GM19455 (cell line): ENCODE results near the gene SCGN.

Experiments
- ATAC-seq: cut with Tn5 transposase; IDR thresholded peaks from one replicate; pipeline ENCODE4 v1.9.1; 2021; ENCODE audit not compliant: unreplicated experiment

SCGN gene

DNA sequence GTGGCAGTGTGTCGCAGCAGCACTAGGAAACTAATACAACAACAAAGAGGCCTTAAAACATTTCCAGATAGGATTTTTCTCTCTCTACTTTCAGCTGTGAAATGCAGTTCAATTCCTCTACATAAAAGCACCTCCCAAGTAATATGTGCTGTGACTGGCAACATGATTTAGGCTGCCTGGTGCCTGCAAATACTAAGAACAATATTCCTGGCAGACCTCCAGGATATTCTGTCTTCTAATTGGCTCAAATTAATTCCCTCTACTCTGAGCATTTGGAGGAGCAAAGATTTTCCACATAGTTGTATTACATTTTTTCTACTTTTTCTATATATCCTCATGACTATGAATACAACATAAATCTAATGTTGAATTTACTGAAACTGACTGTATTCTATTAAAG is 33.2 kb downstream of the SCGN start:
- ATAC-seq = no peak

DNA sequence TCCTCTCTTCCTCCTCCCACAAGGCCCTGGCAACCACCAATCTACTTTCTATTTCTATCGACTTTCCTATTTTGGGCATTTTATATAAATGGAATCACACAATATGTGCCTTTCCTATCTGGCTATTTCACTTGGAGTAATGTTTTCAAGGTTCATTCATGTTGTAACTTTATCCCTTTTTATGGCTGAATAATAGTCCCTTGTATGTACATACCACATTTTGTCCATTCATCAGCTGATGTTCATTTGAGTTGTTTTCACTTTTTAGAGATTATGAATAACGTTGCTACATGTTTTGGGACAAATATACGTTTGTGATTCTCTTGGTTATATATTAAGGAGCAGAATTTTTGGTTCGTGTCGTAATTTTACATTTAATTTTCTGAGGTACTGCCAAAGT is 33.9 kb downstream of the SCGN start:
- no peak for ATAC-seq

DNA sequence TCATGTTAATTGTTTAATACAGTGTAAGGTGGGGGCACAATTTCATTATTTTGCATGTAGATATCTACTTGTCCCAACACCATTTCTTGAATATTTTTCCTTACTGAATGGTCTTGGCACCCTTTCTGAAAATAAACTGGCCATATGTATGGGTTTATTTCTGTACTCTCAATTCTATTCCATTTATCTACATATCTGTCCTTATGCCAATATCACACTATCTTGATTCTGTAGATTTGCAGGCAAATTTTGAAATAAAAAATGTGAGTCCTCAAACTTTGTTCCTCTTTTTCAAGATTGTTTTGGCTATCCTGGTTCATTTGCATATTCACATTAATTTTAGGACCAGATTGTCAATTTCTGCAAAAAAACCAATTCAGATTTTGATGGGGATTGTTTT is 34.8 kb downstream of the SCGN start:
- no peak for ATAC-seq

DNA sequence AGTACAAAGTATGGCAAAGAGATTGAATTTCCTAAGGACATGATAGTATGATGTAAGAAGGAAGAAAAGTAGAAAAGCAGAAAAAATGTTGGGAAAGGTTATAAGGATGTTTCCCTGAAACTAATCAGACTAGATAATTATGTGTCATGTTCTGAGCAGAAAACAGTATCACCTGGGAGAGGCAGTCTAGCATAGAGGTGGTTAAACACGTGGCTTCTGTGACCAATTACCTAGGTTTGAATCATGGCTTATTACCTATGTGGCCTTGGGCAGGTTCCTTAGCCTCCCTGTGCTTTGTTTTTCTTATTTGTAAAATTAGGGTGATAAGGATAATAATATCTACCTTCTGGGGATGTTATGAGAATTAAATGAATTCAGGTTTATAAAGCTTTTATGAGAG is 38.0 kb downstream of the SCGN start:
- ATAC-seq = no peak

DNA sequence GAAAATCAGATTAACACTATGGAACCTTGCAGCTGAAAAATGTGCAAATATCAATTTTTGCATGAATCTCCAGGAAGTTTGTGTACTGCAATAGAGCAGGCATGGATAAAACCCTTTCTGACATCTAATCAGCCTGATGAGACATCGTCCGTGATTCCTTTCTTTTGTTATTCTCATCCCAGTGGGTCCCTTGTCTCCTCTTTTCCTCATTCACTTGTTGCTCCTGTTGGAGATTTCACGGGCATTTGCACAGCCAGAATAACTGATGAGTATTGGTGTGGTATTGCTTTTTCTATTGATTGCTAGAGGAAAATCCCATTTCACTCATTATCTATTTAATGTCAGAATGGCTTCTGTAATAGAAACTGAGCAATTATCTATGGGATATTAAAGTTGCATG is 39.9 kb downstream of the SCGN start:
- ATAC-seq = no peak

DNA sequence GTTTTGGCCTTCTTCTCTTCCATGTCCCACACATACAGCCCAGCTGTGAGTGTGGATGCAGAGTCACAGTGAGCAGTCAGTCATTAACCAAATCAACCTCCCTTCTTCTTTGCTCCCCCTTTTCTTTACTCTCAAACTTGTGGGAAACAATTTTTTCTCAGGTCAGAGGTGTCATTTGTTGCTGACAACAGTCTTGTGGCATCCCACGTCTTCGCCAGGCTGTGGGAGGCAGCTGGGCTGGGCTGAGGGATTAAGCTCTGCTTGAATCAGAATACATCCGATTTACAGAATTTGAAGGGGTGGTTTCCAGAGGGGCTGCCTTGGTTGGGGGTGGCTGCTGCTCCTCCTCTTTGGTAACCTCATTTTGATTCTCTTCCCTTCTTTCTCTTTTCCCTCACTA is 40.5 kb downstream of the SCGN start:
- no peak for ATAC-seq

DNA sequence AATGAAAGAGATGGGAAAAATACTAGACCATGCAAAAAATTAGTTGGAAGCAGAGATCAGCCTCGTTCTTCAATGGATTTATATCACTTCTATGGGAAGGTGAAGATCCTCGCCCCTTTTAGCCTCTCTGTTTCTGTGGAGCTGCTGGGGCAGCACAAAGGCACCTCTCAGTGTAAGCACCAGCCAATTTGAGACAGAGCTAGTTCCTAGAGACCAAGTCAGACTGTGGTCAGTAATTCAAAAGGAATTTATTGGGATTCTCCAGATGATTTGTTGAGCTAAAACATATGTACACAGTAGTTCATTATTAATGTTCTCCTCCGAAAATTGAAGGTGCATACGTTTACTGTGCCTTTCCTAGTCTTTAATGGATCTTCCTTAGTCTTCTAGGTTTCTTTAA is 42.4 kb downstream of the SCGN start:
- no peak for ATAC-seq

DNA sequence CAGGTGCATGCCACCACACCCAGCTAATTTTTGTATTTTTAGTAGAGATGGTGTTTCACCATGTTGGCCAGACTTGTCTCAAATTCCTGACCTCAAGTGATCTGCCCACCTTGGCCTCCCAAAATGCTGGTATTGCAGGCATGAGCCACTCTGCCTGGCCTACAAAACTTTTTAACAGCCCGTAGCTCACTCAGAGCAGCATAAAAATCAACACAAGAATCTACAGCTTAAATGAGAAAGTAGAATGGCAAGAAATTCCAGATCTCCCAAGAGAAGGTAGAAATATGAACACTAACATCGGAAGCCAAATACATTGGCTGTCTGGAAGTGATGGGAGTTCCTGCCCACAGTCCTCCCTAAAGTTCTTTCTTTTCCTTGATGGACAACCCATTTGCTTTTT is 43.7 kb downstream of the SCGN start:
- ATAC-seq = no peak

DNA sequence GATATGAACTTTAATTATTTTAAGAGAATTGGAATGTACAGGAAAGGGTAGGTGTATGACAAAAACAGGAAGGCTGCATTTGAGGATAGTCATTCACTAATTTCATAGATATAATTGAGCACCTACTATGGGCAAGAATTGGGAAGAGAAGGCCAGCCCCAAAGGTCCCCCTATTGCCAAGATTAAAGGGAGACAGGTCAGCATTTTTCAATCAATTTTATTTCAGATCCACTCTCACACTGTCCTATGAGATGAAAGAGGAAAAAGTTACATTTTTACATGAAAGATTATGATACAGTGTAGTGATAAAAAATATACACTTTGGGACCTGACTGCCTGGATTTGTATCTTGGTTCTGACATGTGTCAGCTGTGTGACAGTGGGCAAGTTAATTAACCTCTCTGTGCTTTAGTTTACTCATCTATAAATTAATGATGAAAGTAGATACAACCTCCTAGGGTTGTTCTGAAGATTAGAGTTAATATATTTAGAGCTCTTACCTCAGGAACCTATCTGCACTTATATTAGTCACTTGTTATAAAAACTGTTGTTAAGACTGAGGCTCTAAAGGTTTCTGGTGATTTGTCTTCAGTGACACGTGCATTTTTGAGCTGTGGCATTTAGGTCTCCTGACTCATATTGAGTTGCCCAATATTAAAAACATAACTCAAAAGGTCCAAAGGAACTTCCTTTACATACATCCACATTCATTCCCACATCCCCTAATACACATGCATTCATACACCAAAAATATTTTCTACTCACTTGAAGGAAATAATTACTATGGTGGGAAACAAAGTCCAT is 45.7 kb downstream of the SCGN start:
- ATAC-seq = no peak

DNA sequence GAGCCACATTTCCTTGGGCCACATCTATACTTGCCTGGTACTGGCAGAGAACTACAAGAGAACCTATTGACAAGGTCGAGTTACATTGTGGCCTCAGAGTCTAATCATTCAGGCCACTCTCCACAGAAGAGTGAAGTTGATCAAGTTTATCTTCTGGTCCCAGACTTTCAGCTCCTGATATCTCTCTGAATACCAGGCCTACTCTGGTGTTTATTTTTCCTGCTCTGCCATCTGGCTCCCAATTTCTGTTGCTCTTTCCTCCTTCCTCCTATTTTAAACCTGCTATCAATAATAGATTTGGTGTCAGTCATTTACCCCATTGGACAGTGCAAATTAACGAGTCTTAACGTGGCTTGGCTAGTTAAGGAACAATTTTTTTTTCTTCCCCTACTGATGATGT is 46.6 kb downstream of the SCGN start:
- no peak for ATAC-seq

DNA sequence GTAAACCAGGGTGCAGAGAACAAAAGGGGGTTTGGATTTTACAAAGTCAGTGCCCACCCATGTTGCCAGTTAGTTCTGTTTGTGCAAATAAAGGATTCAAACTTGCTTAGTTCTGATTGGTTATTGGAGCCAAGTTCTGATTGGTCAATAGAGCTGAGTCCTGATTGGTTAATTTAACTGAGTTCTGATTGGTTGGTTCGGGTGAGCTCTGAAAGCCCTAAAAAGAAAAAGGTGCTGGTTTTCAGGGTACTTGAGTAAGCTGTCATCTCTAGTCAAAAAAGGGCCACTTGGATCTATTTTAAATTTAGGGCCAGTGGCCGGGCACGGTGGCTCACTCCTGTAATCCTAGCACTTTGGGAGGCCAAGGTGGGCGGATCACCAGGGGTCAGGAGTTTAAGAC is 47.6 kb downstream of the SCGN start:
- no peak for ATAC-seq

DNA sequence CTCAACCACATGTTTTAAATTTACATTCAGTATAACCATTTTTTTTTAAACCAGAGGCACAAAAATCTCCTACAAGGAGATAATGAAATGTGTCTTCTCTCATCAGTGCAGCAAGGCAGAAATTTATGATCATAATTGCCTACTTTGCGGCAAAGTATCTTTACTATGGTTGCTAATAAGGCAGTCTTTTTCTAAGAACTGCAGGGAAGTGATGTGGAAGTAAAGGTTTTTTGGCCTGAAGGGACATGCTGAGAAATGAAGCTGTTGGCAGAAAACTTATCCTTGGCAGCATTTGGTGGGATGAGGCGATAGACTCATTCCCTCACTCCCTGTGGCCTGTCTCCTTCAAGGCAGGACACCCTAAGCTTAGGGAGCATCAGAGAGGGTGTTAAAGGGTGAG is 48.7 kb downstream of the SCGN start:
- no peak for ATAC-seq

DNA sequence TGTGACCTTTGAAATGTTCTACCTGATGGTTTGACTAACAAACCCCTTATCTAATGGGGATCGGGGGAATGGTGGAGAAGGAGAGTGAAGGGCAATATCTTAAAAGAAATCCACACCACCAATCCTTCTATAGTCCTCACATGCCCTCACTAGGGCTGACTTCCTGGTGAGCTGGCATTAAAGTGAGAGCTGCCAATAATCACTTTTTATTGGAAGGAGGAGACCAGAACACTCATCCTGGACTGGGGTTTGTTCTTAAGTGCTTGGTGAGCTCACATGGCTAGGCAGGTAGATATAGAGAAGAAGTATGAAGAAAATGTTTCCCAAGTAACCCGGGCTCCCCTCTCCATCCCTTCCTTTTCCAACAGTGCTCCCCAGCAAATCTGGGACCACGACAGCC is 49.8 kb downstream of the SCGN start:
- ATAC-seq = no peak

DNA sequence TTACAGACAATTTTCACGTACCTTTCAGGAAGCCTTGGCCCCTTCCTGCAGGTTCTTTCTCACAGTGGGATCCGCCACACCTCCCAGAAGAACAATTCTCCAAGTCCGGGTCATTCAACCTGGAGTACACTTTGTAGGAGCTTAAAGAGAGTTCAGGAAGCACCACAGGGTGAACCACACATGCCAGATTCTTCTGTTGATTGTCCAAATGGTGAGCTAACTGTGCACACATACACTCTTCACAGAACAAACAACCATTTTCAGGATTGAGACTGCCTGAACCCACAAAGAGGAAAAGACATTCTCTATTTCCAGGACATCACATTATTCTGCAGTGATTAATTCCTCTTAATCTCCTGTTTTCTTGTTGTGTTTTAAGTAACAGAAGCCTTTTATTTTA is 51.0 kb downstream of the SCGN start:
- no peak for ATAC-seq

DNA sequence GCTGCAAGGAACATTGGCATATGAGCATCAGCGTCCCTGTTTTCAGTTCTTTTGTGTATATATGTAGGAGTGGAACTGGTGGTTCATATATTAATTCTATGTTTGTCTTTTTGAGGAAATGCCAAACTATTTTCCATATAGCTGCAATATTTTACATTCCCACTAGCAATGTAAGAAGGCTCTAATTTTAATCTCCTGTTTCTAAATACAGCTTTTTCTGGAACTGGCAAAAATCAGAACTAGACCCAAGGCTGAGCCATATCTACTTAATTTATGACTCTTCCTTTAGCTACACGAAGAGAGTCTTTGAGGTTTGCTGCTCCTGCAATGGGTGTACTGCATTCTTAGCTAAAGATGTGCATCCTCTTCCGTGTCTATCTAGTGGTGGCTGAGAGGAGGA is 52.0 kb downstream of the SCGN start:
- no peak for ATAC-seq

DNA sequence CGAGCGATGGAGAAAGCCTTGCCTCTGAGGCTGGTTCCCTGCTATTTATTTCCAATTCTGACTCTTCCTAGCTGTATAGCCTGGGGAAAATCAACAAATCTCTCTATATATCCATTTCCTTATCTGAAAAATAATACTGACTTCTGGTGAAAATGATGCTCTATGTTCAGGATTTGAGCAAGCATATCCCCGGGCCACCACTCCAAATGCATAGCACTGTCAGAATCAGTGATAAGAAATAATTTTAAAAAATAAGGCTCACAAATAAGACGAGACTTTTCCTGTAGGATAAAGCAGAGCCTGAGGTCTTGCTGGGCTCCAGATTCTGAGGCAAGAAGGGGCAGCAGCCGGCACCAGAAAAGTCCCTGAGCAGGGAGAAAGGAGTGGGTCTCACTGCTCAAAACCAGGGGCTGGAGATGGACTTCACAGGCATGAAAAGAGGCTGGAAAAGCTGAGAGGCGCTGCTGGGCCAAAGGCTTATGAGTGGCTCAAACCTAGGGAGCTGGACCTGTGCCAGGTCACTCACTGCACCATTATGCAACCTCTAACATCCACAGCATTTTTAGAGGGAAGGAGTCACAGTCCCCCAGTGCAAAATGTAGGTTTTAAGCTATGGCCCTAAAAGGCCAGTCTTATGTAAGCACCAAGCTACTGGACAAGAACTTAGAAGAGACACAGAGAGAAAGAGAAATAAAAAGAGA is 54.4 kb downstream of the SCGN start:
- no peak for ATAC-seq

DNA sequence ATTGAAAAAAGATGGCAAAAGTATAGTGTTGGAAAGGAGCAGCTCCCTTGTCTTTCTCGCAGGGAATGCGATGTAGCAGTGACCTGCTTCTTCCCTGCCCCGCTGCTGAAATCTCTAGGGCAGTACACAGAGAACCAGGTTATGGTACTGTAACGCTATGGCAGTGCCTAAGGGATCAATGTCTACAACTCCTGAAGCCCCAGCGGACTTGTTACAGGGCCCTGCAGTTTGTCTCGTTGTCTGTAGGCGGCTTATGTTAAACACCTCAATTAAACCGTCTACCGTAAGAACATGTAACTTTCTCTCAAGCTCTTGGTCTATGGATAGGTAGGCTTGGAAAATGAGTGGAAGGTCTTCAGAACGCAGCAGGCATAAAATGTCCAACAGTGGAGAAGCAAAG is 57.7 kb downstream of the SCGN start:
- no peak for ATAC-seq

DNA sequence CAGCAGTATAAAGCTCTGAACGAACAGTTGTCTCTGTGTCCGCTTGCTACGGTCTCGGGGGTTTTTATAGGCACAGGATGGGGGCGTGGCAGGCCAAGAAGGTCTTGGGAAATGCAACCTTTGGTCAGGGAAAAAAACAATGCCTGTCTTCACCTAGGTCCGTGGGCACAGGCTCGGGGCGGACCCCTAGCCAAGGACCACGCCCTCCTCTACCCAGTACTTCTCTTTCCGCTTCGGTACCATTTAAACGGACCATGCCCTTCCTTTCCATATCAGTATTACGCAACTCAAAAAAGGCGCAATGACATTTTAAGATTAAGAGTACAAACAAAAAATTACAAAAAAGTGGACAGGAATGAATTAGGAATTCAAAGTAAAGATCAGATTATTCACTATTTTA is 58.3 kb downstream of the SCGN start:
- ATAC-seq = no peak

DNA sequence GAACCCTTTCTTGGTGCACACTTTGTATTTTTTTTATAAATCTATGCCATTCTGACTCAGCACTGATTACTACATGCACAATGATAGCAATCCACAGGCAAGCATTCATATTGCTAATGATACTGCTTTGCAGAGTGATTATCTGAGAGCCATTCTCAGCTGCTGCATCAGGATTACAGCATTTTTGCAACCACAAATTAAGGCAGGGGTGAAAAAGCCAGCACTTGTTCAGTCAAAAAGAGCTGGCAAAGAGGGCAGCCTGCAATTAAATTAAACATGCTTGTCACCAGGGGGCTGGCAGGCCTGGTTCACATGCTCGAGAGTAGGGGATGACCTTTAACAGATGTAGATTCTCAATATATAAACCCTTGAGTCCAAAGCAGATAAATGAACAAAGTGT is 61.8 kb downstream of the SCGN start:
- ATAC-seq = no peak

DNA sequence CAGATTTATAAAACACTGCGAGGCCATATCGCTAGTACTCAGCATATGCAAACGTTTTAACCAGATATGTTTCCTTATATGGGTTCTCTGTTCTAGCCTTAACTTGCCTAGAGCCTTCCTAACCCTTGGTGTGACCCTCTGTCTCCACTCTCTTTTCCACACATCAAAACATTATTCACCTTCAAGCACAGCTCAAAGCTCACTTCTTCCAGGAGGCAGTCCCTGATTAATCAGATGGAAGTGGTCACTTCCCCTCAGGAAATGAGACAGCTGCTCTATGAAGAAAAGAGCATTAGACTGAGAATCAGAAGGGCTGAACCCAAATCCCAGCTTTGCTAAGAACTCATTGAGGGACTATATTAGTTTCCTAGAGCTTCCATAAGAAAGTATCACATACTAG is 62.8 kb downstream of the SCGN start:
- no peak for ATAC-seq

DNA sequence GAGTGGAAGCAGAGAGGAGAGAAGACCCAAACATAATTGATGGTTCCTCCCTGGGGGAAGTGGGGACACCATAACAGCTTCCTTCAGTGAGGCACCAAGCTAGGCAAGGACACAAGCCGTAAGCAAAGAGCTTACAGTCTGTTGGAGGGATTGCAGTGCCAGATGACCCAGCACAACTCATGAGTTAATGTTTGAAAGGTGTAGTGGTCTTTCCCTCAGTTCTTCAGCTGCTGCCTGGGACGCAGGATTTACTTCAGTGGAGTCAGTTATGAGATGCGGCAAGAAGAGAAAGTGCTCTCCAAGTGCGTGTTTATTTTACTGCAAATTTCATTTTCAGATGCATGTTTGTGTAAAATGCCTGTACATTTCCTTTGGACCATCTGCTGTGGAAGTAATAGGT is 63.8 kb downstream of the SCGN start:
- no peak for ATAC-seq

DNA sequence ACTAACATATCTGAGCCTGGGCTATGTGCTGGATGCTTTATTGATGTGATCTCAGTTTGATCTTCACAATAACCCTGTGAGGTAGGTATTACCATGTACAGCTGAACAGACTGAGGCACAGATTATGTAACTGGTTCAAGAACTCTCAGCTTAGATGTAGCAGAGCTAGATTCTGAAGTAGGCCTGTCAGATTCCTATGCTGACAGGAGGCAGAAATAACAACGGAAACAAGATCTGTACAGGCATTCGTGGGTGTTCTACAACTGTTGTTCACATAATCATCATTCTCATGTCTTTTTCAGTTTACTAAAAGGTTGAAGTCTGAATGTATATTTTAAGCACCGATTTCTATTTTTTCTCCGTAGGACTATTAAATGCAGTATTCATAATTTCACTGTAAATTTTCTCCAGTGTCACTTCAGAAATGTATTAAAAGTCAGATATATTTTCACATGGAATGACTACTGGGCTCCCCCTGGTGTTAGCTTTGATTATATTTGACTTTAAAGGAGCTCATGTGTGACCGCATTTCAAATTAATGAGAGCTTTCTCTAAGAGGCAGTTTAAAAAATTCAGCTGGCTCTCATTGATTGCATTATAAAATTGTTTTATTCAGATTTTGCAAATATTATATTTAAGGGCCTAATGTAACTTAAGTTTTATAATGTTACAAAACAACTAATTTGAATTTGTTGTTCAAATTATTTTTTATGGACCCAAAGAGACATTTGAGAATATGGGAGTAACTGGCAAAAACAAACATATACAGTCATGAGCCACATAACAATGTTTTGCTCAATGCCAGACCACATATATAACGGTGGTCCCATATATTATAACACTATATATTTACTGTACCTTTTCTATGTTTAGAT is 66.1 kb downstream of the SCGN start:
- ATAC-seq = no peak
